22Rv1 (cell line): ENCODE data around the gene USP20.

ENCODE experiments used
- ZFX ChIP-seq: fragments of 450-650 bp; IDR thresholded peaks from 2 replicates; pipeline ENCODE4 v1.6.1; 2017; ENCODE audit warnings: antibody characterized with exemption, borderline replicate concordance
- TF ChIP-seq, protein P1 (sequence below): fragments of 450-650 bp; IDR thresholded peaks from 2 replicates; pipeline ENCODE4 v1.5.1; 2017; ENCODE audit warnings: mild to moderate bottlenecking

GRCh38 chr9:129839324-129840023 is 4.2 kb downstream of the USP20 start:
- TF ChIP-seq, protein P1, sequence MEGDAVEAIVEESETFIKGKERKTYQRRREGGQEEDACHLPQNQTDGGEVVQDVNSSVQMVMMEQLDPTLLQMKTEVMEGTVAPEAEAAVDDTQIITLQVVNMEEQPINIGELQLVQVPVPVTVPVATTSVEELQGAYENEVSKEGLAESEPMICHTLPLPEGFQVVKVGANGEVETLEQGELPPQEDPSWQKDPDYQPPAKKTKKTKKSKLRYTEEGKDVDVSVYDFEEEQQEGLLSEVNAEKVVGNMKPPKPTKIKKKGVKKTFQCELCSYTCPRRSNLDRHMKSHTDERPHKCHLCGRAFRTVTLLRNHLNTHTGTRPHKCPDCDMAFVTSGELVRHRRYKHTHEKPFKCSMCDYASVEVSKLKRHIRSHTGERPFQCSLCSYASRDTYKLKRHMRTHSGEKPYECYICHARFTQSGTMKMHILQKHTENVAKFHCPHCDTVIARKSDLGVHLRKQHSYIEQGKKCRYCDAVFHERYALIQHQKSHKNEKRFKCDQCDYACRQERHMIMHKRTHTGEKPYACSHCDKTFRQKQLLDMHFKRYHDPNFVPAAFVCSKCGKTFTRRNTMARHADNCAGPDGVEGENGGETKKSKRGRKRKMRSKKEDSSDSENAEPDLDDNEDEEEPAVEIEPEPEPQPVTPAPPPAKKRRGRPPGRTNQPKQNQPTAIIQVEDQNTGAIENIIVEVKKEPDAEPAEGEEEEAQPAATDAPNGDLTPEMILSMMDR: no peak
- TF ChIP-seq ZFX: no peak
